ENCODE results near the gene BCL6.

Gene BCL6

DNA sequence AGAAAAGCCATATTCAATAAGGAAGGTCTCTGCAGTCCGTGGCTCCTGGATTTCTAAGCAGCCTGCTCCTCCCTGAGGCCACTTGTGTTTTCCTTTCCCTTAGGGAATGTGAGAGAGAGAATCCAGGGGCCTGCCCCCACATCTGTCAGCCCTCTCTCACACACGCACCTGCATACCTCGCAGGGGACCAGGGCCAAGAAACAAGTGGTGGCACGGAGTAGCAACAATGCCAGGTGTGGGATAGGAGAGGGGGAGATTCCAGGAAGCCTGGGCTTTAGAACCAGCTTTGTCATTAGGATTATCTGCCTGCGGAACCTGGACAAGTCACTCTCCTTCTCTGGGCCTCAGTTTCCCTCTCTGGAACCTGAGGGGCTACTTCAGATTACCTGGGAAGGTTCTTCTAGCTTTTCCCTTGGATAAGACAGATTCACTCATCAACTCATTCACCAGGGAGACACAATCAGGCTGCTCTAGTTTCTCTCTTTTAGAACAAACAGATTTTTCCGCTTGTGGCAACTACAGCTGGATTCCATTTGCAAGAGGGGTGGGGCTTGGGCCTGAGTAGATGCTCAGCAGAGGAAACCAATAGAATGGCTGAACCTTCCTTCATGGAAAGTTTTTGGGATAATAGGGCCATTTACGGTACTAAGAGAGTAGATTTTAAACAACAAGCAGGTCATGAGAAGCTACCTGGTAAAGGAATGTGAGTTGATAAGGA is 19.5 kb downstream of the BCL6 start:
- H3K36me3 ChIP-seq (ENCODE audit: control insufficient read depth, insufficient read depth, low read length), result peaks cover 80% of the 10 kb centered on the region

DNA sequence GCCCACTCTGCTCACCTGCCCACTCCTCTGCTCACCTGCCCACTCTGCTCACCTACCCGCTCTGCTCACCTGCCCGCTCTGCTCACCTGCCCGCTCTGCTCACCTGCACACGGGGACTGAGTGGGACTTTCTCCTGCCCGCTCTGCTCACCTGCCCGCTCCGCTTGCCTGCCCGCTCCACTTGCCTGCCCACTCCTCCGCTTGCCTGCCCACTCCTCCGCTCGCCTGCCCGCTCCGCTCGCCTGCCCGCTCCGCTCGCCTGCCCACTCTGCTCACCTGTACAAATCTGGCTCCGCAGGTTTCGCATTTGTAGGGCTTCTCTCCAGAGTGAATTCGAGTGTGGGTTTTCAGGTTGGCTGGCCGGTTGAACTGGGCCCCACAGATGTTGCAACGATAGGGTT is 20.0 kb downstream of the BCL6 start:
- Histone ChIP-seq H3K36me3 (ENCODE audit: control insufficient read depth, insufficient read depth, low read length) (peaks cover 74% of the 10 kb centered on the region), H3K27me3 (ENCODE audit: control insufficient read depth, insufficient read depth, low read length) (no peaks in the 10 kb centered on the region), H3K4me3 (ENCODE audit: low read depth, low read length) (no peak overlapping the region), H3K9ac (ENCODE audit: low read length) (no peak overlapping the region), H3K9me3 (ENCODE audit: control insufficient read depth, insufficient read depth, low read depth, low read length) (no peaks in the 10 kb centered on the region), H3K27ac (ENCODE audit: low read depth, low read length) (no peak overlapping the region), H3K4me1 (ENCODE audit: control insufficient read depth, insufficient read depth, low read length) (peaks cover 4% of the 10 kb centered on the region; the same call in 1 of the 2 replicates)

More for the DNA sequence above, 19.5 kb downstream of the BCL6 start:
- H3K27ac ChIP-seq (ENCODE audit: low read depth, low read length), result no peak overlapping the region
- H3K9me3 ChIP-seq (ENCODE audit: control insufficient read depth, insufficient read depth, low read depth, low read length), result no peaks in the 10 kb centered on the region
- no peaks in the 10 kb centered on the region for H3K4me1 ChIP-seq (ENCODE audit: control insufficient read depth, insufficient read depth, low read length)
- H3K9ac ChIP-seq (ENCODE audit: low read length), result no peak overlapping the region
- no peak overlapping the region for H3K4me3 ChIP-seq (ENCODE audit: low read depth, low read length)
- H3K27me3 ChIP-seq (ENCODE audit: control insufficient read depth, insufficient read depth, low read length), result no peaks in the 10 kb centered on the region

DNA sequence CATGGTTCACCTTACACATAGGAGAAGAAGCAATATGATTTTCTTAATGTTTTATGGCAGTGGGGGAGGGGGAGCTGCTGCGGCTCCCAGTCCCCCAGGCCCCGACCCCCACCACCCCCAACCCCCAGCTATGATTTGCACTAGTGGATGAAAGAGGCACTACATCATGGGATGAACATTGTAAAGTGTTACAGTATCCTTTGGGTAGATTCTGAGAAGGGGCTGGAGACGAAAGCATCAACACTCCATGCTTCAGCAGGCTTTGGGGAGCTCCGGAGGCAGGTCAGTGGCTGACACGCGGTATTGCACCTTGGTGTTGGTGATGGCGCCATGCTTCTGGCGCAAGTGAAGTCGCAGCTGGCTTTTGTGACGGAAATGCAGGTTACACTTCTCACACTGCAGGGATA is 23.1 kb downstream of the BCL6 start:
- Histone ChIP-seq H3K9me3 (ENCODE audit: control insufficient read depth, insufficient read depth, low read depth, low read length) (no peaks in the 10 kb centered on the region), H3K9ac (ENCODE audit: low read length) (no peak overlapping the region), H3K4me3 (ENCODE audit: low read depth, low read length) (no peak overlapping the region), H3K27ac (ENCODE audit: low read depth, low read length) (no peak overlapping the region), H3K27me3 (ENCODE audit: control insufficient read depth, insufficient read depth, low read length) (no peaks in the 10 kb centered on the region), H3K4me1 (ENCODE audit: control insufficient read depth, insufficient read depth, low read length) (peaks cover 9% of the 10 kb centered on the region; the same call in 1 of the 2 replicates), H3K36me3 (ENCODE audit: control insufficient read depth, insufficient read depth, low read length) (peaks cover 46% of the 10 kb centered on the region)

DNA sequence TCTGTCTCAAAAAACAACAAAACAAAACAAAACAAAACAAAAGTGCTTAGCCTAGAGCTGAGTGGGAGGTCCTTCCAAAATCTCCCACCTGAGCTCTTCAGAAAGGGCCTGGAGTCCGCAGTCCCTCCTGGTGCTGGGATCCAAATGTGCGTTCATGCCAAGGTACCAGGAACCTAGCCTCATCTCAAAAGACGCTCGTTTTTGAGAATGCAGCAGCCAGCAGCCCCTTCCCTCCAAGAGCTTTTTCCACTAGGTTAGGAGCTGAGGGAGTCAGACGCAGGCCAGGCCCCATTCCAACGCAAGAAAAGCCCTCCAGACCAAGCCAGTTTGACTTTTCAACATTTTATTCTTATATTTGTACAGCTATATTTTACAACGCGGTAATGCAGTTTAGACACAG is 24.2 kb downstream of the BCL6 start:
- Histone ChIP-seq H3K27me3 (ENCODE audit: control insufficient read depth, insufficient read depth, low read length) (no peaks in the 10 kb centered on the region), H3K36me3 (ENCODE audit: control insufficient read depth, insufficient read depth, low read length) (peaks cover 36% of the 10 kb centered on the region), H3K4me1 (ENCODE audit: control insufficient read depth, insufficient read depth, low read length) (peaks cover 9% of the 10 kb centered on the region; the same call in 1 of the 2 replicates), H3K9ac (ENCODE audit: low read length) (no peak overlapping the region), H3K4me3 (ENCODE audit: low read depth, low read length) (no peak overlapping the region), H3K27ac (ENCODE audit: low read depth, low read length) (no peak overlapping the region), H3K9me3 (ENCODE audit: control insufficient read depth, insufficient read depth, low read depth, low read length) (no peaks in the 10 kb centered on the region)

DNA sequence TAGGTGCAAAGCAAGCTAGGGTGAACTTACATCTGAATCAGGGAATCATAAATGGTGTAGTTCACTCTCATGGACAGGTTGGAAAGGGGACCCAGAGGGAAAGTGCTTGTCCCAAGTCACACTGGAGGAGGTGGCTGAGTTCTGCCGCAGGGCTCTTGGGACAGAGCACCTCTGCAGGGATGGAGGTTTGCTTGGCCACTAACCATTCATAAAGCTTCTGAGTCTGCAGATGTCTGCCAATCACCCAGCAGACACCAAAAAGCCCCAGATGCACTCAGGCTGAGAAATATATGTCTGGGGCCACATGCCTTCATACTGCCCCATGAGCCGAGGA is 25.0 kb downstream of the BCL6 start:
- H3K36me3 ChIP-seq (ENCODE audit: control insufficient read depth, insufficient read depth, low read length), result peaks cover 32% of the 10 kb centered on the region
- no peaks in the 10 kb centered on the region for H3K27me3 ChIP-seq (ENCODE audit: control insufficient read depth, insufficient read depth, low read length)
- H3K4me3 ChIP-seq (ENCODE audit: low read depth, low read length), result no peak overlapping the region
- H3K27ac ChIP-seq (ENCODE audit: low read depth, low read length), result no peak overlapping the region
- H3K4me1 ChIP-seq (ENCODE audit: control insufficient read depth, insufficient read depth, low read length), result peaks cover 9% of the 10 kb centered on the region; the same call in 1 of the 2 replicates
- H3K9me3 ChIP-seq (ENCODE audit: control insufficient read depth, insufficient read depth, low read depth, low read length), result no peaks in the 10 kb centered on the region
- no peak overlapping the region for H3K9ac ChIP-seq (ENCODE audit: low read length)

DNA sequence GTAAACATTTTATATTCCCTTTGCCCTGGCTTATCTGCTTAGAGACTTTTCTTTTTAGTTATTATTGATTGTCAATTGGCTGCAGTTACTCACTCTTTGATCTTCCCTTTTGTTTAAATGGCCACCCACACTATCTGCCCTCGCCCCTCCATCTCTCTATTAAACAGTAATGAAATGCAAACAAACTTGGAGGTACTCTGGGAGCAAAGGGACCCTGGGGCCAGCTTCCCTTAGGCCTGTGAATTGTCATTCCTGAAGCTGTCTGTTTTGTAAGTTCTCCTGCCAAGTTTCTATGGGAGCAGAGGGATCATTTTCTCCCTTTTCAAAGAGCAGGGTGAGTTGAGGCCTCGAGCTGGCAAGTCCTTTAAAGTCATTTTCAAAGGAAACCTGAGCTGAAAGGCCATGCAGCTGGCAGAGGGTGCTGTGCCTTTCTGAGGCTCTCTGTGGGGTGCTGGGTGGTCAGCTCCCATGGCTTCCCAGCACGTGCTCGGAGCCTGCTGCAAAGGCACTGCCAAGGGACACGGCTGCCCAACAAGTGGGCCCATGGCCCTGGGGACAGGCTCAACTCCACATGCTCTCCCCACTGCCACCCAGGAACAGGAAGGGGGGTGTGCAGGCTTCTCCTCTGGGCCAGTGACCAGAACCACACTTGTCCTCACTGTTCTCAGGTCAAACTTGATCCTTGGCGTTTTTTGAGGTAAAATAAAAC is 25.5 kb downstream of the BCL6 start:
- H3K27ac ChIP-seq (ENCODE audit: low read depth, low read length), result no peak overlapping the region
- H3K9ac ChIP-seq (ENCODE audit: low read length), result no peak overlapping the region
- H3K4me1 ChIP-seq (ENCODE audit: control insufficient read depth, insufficient read depth, low read length), result peaks cover 9% of the 10 kb centered on the region; the same call in 1 of the 2 replicates
- no peaks in the 10 kb centered on the region for H3K27me3 ChIP-seq (ENCODE audit: control insufficient read depth, insufficient read depth, low read length)
- H3K4me3 ChIP-seq (ENCODE audit: low read depth, low read length), result no peak overlapping the region
- peaks cover 27% of the 10 kb centered on the region for H3K36me3 ChIP-seq (ENCODE audit: control insufficient read depth, insufficient read depth, low read length)
- no peaks in the 10 kb centered on the region for H3K9me3 ChIP-seq (ENCODE audit: control insufficient read depth, insufficient read depth, low read depth, low read length)

DNA sequence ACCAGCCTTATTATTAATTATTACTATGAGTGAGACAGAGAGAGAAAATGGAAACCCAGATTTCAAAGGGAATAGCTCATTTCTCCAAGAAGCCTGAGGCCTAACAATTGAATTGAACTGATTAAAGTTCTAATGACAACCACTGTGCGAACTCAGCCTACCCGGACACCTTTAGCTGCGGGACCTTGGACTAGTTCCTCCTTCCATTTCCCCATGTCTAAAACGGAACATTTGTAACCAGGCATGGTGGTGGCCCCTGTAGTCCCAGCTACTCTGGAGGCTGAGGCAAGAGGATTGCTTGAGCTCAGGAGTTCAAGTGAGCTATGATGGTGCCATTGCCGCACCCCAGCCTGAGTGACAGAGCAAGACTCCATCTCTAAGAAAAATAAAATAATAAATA is 26.5 kb downstream of the BCL6 start:
- Histone ChIP-seq H3K27me3 (ENCODE audit: control insufficient read depth, insufficient read depth, low read length) (no peaks in the 10 kb centered on the region), H3K4me3 (ENCODE audit: low read depth, low read length) (no peak overlapping the region), H3K4me1 (ENCODE audit: control insufficient read depth, insufficient read depth, low read length) (peaks cover 9% of the 10 kb centered on the region; the same call in 1 of the 2 replicates), H3K9me3 (ENCODE audit: control insufficient read depth, insufficient read depth, low read depth, low read length) (no peaks in the 10 kb centered on the region), H3K36me3 (ENCODE audit: control insufficient read depth, insufficient read depth, low read length) (peaks cover 18% of the 10 kb centered on the region; the same call in 1 of the 2 replicates), H3K9ac (ENCODE audit: low read length) (no peak overlapping the region), H3K27ac (ENCODE audit: low read depth, low read length) (no peak overlapping the region)

DNA sequence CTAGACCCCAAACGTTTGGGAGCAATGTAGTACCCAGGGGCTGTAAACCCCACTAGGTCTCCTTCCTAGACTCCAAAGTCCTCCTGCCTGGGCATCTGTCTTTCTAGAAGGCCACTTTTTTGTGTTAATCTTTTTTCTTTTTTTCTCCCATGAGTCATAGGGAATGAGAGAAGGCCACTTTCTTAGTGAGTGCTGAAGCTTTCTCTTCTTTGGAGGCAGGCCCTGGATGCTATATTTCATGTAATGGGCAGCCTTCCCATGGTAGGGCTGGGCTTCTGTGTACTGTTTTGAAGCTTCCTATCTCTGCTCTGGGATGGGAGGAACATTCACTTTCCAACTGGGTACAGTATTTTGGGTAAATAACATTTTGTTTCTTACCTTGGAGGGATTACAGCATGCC is 27.7 kb downstream of the BCL6 start:
- no peak overlapping the region for H3K27ac ChIP-seq (ENCODE audit: low read depth, low read length)
- H3K36me3 ChIP-seq (ENCODE audit: control insufficient read depth, insufficient read depth, low read length), result peaks cover 8% of the 10 kb centered on the region; the same call in 1 of the 2 replicates
- H3K4me1 ChIP-seq (ENCODE audit: control insufficient read depth, insufficient read depth, low read length), result peaks cover 9% of the 10 kb centered on the region; the same call in 1 of the 2 replicates
- H3K27me3 ChIP-seq (ENCODE audit: control insufficient read depth, insufficient read depth, low read length), result no peaks in the 10 kb centered on the region
- no peak overlapping the region for H3K9ac ChIP-seq (ENCODE audit: low read length)
- no peaks in the 10 kb centered on the region for H3K9me3 ChIP-seq (ENCODE audit: control insufficient read depth, insufficient read depth, low read depth, low read length)
- H3K4me3 ChIP-seq (ENCODE audit: low read depth, low read length), result no peak overlapping the region

DNA sequence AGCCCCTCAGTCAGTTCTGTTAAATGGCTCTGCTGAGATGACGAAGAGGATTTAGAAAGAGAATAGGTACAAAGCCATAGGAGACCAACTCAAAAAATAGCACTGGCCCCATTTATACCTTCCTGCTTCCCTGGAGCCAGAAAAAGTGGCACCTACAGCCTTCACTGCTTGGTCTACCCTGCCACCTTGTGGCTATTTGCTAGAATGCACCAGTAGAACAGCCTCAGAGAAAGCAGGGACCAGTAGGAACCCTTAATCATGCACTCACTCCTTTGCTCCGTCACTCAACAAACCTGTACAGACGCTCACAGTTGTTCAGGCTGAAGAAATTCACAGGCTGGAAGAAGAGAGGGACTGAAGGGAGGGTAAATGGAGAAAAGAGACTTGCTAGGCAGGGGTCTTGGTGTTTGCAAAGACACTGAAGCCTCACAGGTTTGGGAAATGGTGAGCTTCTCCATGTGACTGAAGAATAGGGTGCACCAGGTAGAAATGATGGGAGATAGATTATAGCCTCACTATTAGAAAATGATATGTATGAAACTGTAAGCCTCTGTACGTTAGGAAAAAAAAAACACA is 30.8 kb downstream of the BCL6 start:
- Histone ChIP-seq H3K4me3 (ENCODE audit: low read depth, low read length) (no peak overlapping the region), H3K27ac (ENCODE audit: low read depth, low read length) (no peak overlapping the region), H3K36me3 (ENCODE audit: control insufficient read depth, insufficient read depth, low read length) (no peaks in the 10 kb centered on the region), H3K27me3 (ENCODE audit: control insufficient read depth, insufficient read depth, low read length) (no peaks in the 10 kb centered on the region), H3K9me3 (ENCODE audit: control insufficient read depth, insufficient read depth, low read depth, low read length) (no peaks in the 10 kb centered on the region), H3K9ac (ENCODE audit: low read length) (no peak overlapping the region), H3K4me1 (ENCODE audit: control insufficient read depth, insufficient read depth, low read length) (no peaks in the 10 kb centered on the region)

DNA sequence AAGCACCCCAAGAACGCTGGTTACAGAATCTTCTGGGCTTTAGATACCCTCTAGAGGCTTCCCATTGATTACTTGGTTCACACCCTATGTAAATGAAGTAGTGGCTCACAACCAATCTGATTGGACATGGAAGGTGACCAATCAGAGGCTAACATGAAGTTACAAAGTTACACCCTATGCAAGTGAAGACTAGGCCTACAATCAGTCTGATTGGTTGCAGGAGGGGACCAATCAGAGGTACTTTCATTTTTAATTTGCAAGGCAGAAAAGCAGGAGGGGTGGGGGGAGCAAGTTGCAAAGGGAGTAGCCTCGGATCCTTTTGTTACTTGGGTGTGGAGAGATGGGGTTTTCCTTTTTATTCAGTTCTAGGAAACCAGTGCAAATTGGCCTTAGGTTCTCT is 31.8 kb downstream of the BCL6 start:
- Histone ChIP-seq H3K9ac (ENCODE audit: low read length) (no peak overlapping the region), H3K27ac (ENCODE audit: low read depth, low read length) (no peak overlapping the region), H3K9me3 (ENCODE audit: control insufficient read depth, insufficient read depth, low read depth, low read length) (no peaks in the 10 kb centered on the region), H3K4me1 (ENCODE audit: control insufficient read depth, insufficient read depth, low read length) (no peaks in the 10 kb centered on the region), H3K4me3 (ENCODE audit: low read depth, low read length) (no peak overlapping the region), H3K36me3 (ENCODE audit: control insufficient read depth, insufficient read depth, low read length) (no peaks in the 10 kb centered on the region), H3K27me3 (ENCODE audit: control insufficient read depth, insufficient read depth, low read length) (no peaks in the 10 kb centered on the region)

DNA sequence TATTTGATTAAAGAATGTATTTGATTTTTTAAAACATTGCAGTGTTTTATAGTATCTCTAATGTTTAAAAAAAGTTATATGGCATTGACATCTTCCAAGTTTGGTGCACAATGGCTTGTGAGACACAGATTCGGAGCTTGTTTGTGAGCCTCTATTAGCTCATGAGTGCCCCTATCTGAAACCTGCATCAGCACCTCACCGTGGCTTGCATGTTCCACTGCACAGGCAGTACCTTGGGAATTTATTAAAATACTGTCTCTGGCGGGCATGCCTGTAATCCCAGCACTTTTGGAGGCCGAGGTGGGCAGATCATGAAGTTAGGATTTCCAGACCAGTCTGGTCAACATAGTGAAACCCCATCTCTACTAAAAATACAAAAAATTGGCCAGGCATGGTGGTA is 36.1 kb downstream of the BCL6 start:
- Histone ChIP-seq H3K4me3 (ENCODE audit: low read depth, low read length) (no peak overlapping the region), H3K27me3 (ENCODE audit: control insufficient read depth, insufficient read depth, low read length) (no peaks in the 10 kb centered on the region)

More for the DNA sequence above, 36.1 kb downstream of the BCL6 start:
- H3K4me1 ChIP-seq (ENCODE audit: control insufficient read depth, insufficient read depth, low read length), result no peaks in the 10 kb centered on the region
- H3K27ac ChIP-seq (ENCODE audit: low read depth, low read length), result no peak overlapping the region
- H3K9me3 ChIP-seq (ENCODE audit: control insufficient read depth, insufficient read depth, low read depth, low read length), result no peaks in the 10 kb centered on the region
- no peaks in the 10 kb centered on the region for H3K36me3 ChIP-seq (ENCODE audit: control insufficient read depth, insufficient read depth, low read length)
- H3K9ac ChIP-seq (ENCODE audit: low read length), result no peak overlapping the region
